Measurements from ENCODE around the gene MEIS2.

DNA sequence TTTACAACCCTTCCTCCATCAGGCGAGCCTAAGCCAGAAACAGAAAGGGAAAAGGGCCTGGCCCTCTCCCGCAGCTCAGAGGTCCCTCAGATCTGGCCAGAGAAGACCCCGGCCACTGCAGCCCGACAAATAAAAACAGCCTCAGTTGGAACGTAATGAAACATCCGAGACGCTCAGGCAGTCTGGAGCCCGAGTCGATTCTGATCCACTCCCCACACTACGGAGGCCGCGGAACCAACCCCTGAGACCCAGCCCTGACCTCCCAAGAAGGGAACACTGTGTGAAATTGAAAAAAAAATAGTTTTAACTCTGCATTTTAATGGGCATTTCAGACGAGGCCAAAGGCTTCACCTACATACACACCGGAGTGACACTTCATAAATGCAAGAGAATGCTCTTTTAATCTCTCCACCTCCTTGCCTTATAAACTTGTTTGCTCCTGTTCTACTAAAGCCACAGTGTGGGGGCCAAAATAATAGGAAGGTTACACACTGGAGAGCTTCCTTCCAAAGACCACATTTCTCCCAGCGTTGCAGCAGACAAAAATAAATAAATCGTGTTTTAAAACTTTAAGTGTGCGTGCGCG is 3.7 kb downstream of the MEIS2 start:
- no peak for TF ChIP-seq EZH2 (IDR thresholded peaks at IDR 0.05; ENCODE audit: borderline replicate concordance, low read length)
- TF ChIP-seq, protein P1, sequence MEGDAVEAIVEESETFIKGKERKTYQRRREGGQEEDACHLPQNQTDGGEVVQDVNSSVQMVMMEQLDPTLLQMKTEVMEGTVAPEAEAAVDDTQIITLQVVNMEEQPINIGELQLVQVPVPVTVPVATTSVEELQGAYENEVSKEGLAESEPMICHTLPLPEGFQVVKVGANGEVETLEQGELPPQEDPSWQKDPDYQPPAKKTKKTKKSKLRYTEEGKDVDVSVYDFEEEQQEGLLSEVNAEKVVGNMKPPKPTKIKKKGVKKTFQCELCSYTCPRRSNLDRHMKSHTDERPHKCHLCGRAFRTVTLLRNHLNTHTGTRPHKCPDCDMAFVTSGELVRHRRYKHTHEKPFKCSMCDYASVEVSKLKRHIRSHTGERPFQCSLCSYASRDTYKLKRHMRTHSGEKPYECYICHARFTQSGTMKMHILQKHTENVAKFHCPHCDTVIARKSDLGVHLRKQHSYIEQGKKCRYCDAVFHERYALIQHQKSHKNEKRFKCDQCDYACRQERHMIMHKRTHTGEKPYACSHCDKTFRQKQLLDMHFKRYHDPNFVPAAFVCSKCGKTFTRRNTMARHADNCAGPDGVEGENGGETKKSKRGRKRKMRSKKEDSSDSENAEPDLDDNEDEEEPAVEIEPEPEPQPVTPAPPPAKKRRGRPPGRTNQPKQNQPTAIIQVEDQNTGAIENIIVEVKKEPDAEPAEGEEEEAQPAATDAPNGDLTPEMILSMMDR (IDR thresholded peaks at IDR 0.05; ENCODE audit: low read length): no peak

Measured in OCI-LY1 (cell line).